Endothelial cell of umbilical vein (primary cell): ENCODE data around the gene TPCN2. TPM values are rescaled to one million over a fixed set of nuclear protein-coding genes. Genes with fewer than 3 reads are reported as not detected.

Experiments used
- BruUV-seq: library from RNA; stranded (reverse); fragments of 400-500 nt; replicated peaks from 2 replicates; lab custom pipeline; 2021; lab: Mats Ljungman, UMichigan
- CTCF ChIA-PET: fragments of 300-600, 350-600 bp; sonication (Branson Sonifier 250); formaldehyde crosslinking; loops from one replicate; lab custom pipeline; 2021; ENCODE audit warnings: antibody characterized with exemption, inconsistent platforms; lab: Charles Lee
- POLR2A ChIA-PET: fragments of 300-600, 350-600 bp; sonication (Branson Sonifier 250); formaldehyde crosslinking; loops from one replicate; lab custom pipeline; 2021; ENCODE audit warnings: antibody characterized with exemption, inconsistent platforms; lab: Charles Lee
- DNase-seq: peaks from one replicate; pipeline ENCODE4 v3.0.0-alpha.2; 2011; ENCODE audit warnings: low read depth, low spot score
- FAIRE-seq: peaks from 2 replicates; lab custom pipeline; 2011; peaks lifted over from hg19 to GRCh38; lab: Jason Lieb, UNC
- H2AFZ ChIP-seq: 2 replicates; pipeline ENCODE4 v1.6.0; 2012; ENCODE audit warnings: low read depth, low read length, control low read depth, inconsistent platforms
- H3K27ac ChIP-seq: 2 replicates; pipeline ENCODE4 v1.5.1; 2011; ENCODE audit warnings: low read depth, mild to moderate bottlenecking, control low read depth, low read length, moderate library complexity; ENCODE audit not compliant: insufficient read depth
- H3K27me3 ChIP-seq, 2 experiments: 2 replicates each; pipeline versions ENCODE4 v1.6.0 to v1.6.1; 2011; ENCODE audit warnings: low read length in 2 of 2, mixed read lengths in 1 of 2; ENCODE audit not compliant: control insufficient read depth in 2 of 2, insufficient read depth in 2 of 2
- H3K36me3 ChIP-seq, 2 experiments: 2 replicates in 1 of 2; 3 replicates in 1 of 2; pipeline ENCODE4 v1.5.1; 2011; ENCODE audit warnings: low read length in 2 of 2, mild to moderate bottlenecking in 1 of 2, moderate library complexity in 1 of 2; ENCODE audit not compliant: control insufficient read depth in 2 of 2, insufficient read depth in 2 of 2; ENCODE audit errors: extremely low read depth in 1 of 2
- H3K4me1 ChIP-seq: 3 replicates; pipeline ENCODE4 v1.5.1; 2011; ENCODE audit warnings: mild to moderate bottlenecking, low read length; ENCODE audit not compliant: control insufficient read depth, insufficient read depth; ENCODE audit errors: extremely low read depth
- H3K4me2 ChIP-seq: 2 replicates; pipeline ENCODE4 v1.6.1; 2011; ENCODE audit warnings: low read length, control low read depth, mixed read lengths; ENCODE audit not compliant: insufficient read depth
- H3K4me3 ChIP-seq, 3 experiments: fragments of 200-600 bp in 1 of 3; sonication (generic), shearing (Covaris generic) in 1 of 3; replicated peaks in 1 of 3; 2 replicates each; pipeline ENCODE4 v1.5.1; 2011 to 2016; ENCODE audit warnings: control low read depth in 3 of 3, low read length in 3 of 3, mild to moderate bottlenecking in 2 of 3, inconsistent platforms in 1 of 3, low read depth in 1 of 3, moderate library complexity in 1 of 3; ENCODE audit not compliant: insufficient read depth in 1 of 3
- H3K79me2 ChIP-seq: 2 replicates; pipeline ENCODE4 v1.6.0; 2012; ENCODE audit warnings: low read length, inconsistent platforms; ENCODE audit not compliant: control insufficient read depth, insufficient read depth
- H3K9ac ChIP-seq: replicated peaks from 2 replicates; pipeline ENCODE3; 2011; ENCODE audit warnings: low read length, control low read depth; ENCODE audit not compliant: insufficient read depth; ENCODE audit errors: extremely low read depth
- H3K9me1 ChIP-seq: replicated peaks from 3 replicates; pipeline ENCODE4 v1.6.0; 2011; ENCODE audit warnings: mild to moderate bottlenecking, low read length; ENCODE audit not compliant: control insufficient read depth, insufficient read depth; ENCODE audit errors: extremely low read depth
- H3K9me3 ChIP-seq: replicated peaks from 2 replicates; pipeline ENCODE4 v1.5.1; 2012; ENCODE audit warnings: low read length, inconsistent platforms; ENCODE audit not compliant: control insufficient read depth, insufficient read depth
- H4K20me1 ChIP-seq: replicated peaks from 2 replicates; pipeline ENCODE3; 2011; ENCODE audit warnings: mild to moderate bottlenecking, low read length; ENCODE audit not compliant: control insufficient read depth, insufficient read depth; ENCODE audit errors: extremely low read depth
- EZH2 ChIP-seq: IDR thresholded peaks from 2 replicates; pipeline ENCODE4 v1.6.1; 2012; ENCODE audit warnings: borderline replicate concordance, low read depth, mild to moderate bottlenecking, moderate library complexity, low read length, inconsistent platforms; ENCODE audit not compliant: severe bottlenecking
- FOS ChIP-seq: IDR thresholded peaks from 2 replicates; pipeline ENCODE4 v1.6.1; 2011; ENCODE audit warnings: mild to moderate bottlenecking, low read length, moderate library complexity, borderline replicate concordance; ENCODE audit not compliant: insufficient read depth
- GATA2 ChIP-seq: IDR thresholded peaks from 2 replicates; pipeline ENCODE4 v1.7.0; 2011; ENCODE audit warnings: low read depth, mild to moderate bottlenecking, moderate library complexity, mixed read lengths, low read length; ENCODE audit not compliant: insufficient read length, insufficient read depth
- JUN ChIP-seq: IDR thresholded peaks from 2 replicates; pipeline ENCODE4 v1.6.1; 2011; ENCODE audit warnings: borderline replicate concordance, low read depth; ENCODE audit not compliant: insufficient read length, insufficient read depth
- MYC ChIP-seq: IDR thresholded peaks from one replicate; pipeline ENCODE4 v1.6.1; 2011; ENCODE audit warnings: mild to moderate bottlenecking, low read depth, low read length
- POLR2A ChIP-seq: IDR thresholded peaks from 2 replicates; pipeline ENCODE4 v1.6.1; 2012; ENCODE audit warnings: low read depth, mild to moderate bottlenecking, control low read depth, low read length
- POLR2AphosphoS5 ChIP-seq: IDR thresholded peaks from 2 replicates; pipeline ENCODE4 v1.6.1; 2012; ENCODE audit warnings: low read depth, mild to moderate bottlenecking, control low read depth, low read length, moderate library complexity; ENCODE audit not compliant: insufficient read depth
- dilution Hi-C: fragments of 300-500 bp; cut with MboI; formaldehyde crosslinking; loops from one replicate; pipeline ENCODE4 v1.15.0; 2019; ENCODE audit warnings: low sequenced_read_pairs; ENCODE audit not compliant: extremely low pct_ligation_motif_present
- intact Hi-C: fragments of 100-400 bp; cut with micrococcal nuclease; formaldehyde crosslinking; loops from one replicate; pipeline ENCODE4 v1.10.0; 2022
- polyA plus RNA-seq, 4 experiments: library from polyadenylated mRNA; depleted of rRNA in 3 of 4; stranded (reverse) in 3 of 4; unstranded in 1 of 4; fragments of >200 nt; gene quantifications; 2 replicates each; pipeline versions ENCODE4 v1.2.1 to v1.2.3, GENCODE V29; 2011 to 2012; ENCODE audit warnings: missing spikeins in 1 of 4
- total RNA-seq: library from RNA; stranded (reverse); gene quantifications from 2 replicates; pipeline ENCODE4 v1.2.3, GENCODE V29; 2021
- TF ChIP-seq, protein P1 (sequence below): IDR thresholded peaks from 2 replicates; pipeline ENCODE4 v1.6.1; 2011; ENCODE audit not compliant: insufficient read depth, insufficient read length
- TF ChIP-seq, protein P2 (sequence below), 2 donors: IDR thresholded peaks; 1 replicate in 1 of 2; 2 replicates in 1 of 2; pipeline ENCODE4 v1.5.1; 2011; ENCODE audit warnings: low read length in 2 of 2, mild to moderate bottlenecking in 2 of 2, moderate library complexity in 2 of 2, control low read depth in 1 of 2, inconsistent platforms in 1 of 2, low read depth in 1 of 2; ENCODE audit not compliant: insufficient read depth in 1 of 2; ENCODE audit errors: extremely low read depth in 1 of 2

The TPCN2 gene
- total and polyA plus RNA-seq, 2 donors (not counting 3 experiments of a cell fraction or from before 2014, with no cell fraction given): 10.3 to 13.4 TPM

DNA sequence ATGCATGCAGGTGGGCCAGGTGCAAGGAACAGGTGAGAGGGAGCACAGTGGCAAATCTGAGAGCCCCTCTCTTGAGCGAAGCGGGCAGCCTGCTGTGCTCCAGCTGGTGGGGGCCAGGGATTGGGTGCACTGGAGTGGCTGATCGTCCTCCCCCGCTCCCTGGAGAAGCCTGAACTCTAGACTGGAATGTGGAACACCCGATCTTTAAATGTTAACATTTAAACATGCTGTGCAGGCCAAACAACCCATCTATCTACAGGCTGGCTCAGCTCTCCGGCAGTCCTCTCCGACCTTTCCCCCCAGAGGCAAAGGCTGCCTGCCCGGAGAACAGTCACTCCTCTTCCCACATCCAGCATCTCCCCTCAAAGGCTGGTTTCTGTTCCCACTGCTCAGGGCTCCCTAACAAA, 40.8 kb upstream of the TPCN2 start:
- Histone ChIP-seq H2AFZ (no peak overlapping the region), H3K4me1 (no peaks in the 10 kb centered on the region), H3K79me2 (no peaks in the 10 kb centered on the region), H3K4me2 (no peak overlapping the region), H3K9ac (no peak overlapping the region), H3K27ac (no peak overlapping the region), H3K27me3 (peaks cover 16 to 30% of the 10 kb centered on the region in 2 experiments), H3K4me3 (no peak overlapping the region), H3K36me3 (no peaks in the 10 kb centered on the region), H3K9me1 (no peaks in the 10 kb centered on the region), H4K20me1 (no peaks in the 10 kb centered on the region), H3K9me3 (no peaks in the 10 kb centered on the region)
- intact Hi-C loops: no loop called here
- CTCF ChIA-PET: no interaction called here
- POLR2A ChIA-PET: no interaction called here
- dilution Hi-C loops: no loop called here
- no peak for TF ChIP-seq POLR2A
- no peak for TF ChIP-seq FOS
- no peak for TF ChIP-seq JUN
- no peak for TF ChIP-seq MYC
- TF ChIP-seq, protein P1, sequence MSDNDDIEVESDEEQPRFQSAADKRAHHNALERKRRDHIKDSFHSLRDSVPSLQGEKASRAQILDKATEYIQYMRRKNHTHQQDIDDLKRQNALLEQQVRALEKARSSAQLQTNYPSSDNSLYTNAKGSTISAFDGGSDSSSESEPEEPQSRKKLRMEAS: no peak
- no peak for TF ChIP-seq POLR2AphosphoS5
- TF ChIP-seq, protein P2, sequence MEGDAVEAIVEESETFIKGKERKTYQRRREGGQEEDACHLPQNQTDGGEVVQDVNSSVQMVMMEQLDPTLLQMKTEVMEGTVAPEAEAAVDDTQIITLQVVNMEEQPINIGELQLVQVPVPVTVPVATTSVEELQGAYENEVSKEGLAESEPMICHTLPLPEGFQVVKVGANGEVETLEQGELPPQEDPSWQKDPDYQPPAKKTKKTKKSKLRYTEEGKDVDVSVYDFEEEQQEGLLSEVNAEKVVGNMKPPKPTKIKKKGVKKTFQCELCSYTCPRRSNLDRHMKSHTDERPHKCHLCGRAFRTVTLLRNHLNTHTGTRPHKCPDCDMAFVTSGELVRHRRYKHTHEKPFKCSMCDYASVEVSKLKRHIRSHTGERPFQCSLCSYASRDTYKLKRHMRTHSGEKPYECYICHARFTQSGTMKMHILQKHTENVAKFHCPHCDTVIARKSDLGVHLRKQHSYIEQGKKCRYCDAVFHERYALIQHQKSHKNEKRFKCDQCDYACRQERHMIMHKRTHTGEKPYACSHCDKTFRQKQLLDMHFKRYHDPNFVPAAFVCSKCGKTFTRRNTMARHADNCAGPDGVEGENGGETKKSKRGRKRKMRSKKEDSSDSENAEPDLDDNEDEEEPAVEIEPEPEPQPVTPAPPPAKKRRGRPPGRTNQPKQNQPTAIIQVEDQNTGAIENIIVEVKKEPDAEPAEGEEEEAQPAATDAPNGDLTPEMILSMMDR (IDR thresholded peaks at IDR 0.05; ENCODE audit: extremely low read depth in 1 of 2, insufficient read depth in 1 of 2, low read depth in 1 of 2, low read length in 2 of 2): no peak
- no peak for TF ChIP-seq GATA2
- no peak for TF ChIP-seq EZH2
- no TSS peak for BruUV-seq
- FAIRE-seq (no peak), DNase-seq (no peak)
